Sigmoid colon (tissue), 4 donors: Measurements from ENCODE around the gene FOXK2.

Experiments used
- CTCF ChIP-seq, 4 experiments: fragments of 450-650 bp in 3 of 4; fragments of 200-600 bp in 1 of 4; IDR thresholded peaks; one replicate each; pipeline ENCODE4 v1.5.1; 2016 to 2019; ENCODE audit warnings: antibody characterized with exemption in 4 of 4, mild to moderate bottlenecking in 3 of 4, moderate library complexity in 2 of 4
- POLR2A ChIP-seq, 2 donors: fragments of 450-650 bp; IDR thresholded peaks; one replicate each; pipeline ENCODE4 v1.6.1; 2016; ENCODE audit warnings: antibody characterized with exemption in 2 of 2, mild to moderate bottlenecking in 2 of 2, moderate library complexity in 2 of 2
- POLR2AphosphoS5 ChIP-seq, 4 donors: sonication (generic); formaldehyde crosslinking; IDR thresholded peaks; one replicate each; pipeline ENCODE4 v1.6.1; 2017; ENCODE audit warnings: antibody characterized with exemption in 4 of 4

- TF ChIP-seq CTCF (IDR thresholded peaks at IDR 0.05) (no peak), POLR2A (IDR thresholded peaks at IDR 0.05) (no peak), POLR2AphosphoS5 (IDR thresholded peaks at IDR 0.05) (no peak)
Observed at GRCh38 chr17:82527898-82528297, 8.4 kb downstream of the FOXK2 start.
